WTC11 (cell line): Measurements from ENCODE around the gene SCG5. TPM values are rescaled to one million over a fixed set of nuclear protein-coding genes. Genes with fewer than 3 reads are reported as not detected.

Source experiments
- ATAC-seq: fragments of 200-7000 bp; cut with Tn5 transposase; 2 replicates; pipeline ENCODE4 v1.10.0; 2021; ENCODE audit warnings: mild to moderate bottlenecking, moderate library complexity
- CTCF ChIA-PET: fragments of 300-600 bp; sonication (Branson Sonifier 250); formaldehyde crosslinking; loops from one replicate; lab custom pipeline; 2021; ENCODE audit warnings: antibody characterized with exemption; lab: Charles Lee
- POLR2A ChIA-PET: fragments of 350-600 bp; sonication (Branson Sonifier 250); formaldehyde crosslinking; loops from one replicate; lab custom pipeline; 2021; ENCODE audit warnings: antibody characterized with exemption; lab: Charles Lee
- DNase-seq: peaks from one replicate; pipeline ENCODE4 v3.0.0; 2021; ENCODE audit warnings: low spot score
- H3K27ac Mint-ChIP-seq: 2 replicates; pipeline ENCODE4 v1.8.0; 2021; ENCODE audit warnings: mixed read lengths
- H3K27me3 Mint-ChIP-seq: 2 replicates; pipeline ENCODE4 v1.8.0; 2021; ENCODE audit warnings: low read depth, mild to moderate bottlenecking, moderate library complexity, mixed read lengths
- H3K36me3 Mint-ChIP-seq: 2 replicates; pipeline ENCODE4 v1.8.0; 2021; ENCODE audit warnings: mixed read lengths
- H3K4me1 Mint-ChIP-seq: 2 replicates; pipeline ENCODE4 v1.8.0; 2022; ENCODE audit warnings: mixed read lengths
- H3K4me3 Mint-ChIP-seq: 2 replicates; pipeline ENCODE4 v1.8.0; 2021; ENCODE audit warnings: mild to moderate bottlenecking, moderate library complexity, mixed read lengths
- H3K9me3 Mint-ChIP-seq: 2 replicates; pipeline ENCODE4 v1.8.0; 2021; ENCODE audit warnings: mixed read lengths
- AR ChIP-seq: fragments of 250-450 bp; sonication (Bioruptor Pico); IDR thresholded peaks from 2 replicates; pipeline ENCODE4 v1.9.0; 2021; ENCODE audit warnings: mild to moderate bottlenecking
- ARID4B ChIP-seq: sonication (generic); formaldehyde crosslinking; IDR thresholded peaks from 2 replicates; pipeline ENCODE4 v1.8.0; 2023; ENCODE audit warnings: missing genetic modification reagents, mild to moderate bottlenecking, borderline replicate concordance
- ATF2 ChIP-seq: sonication (generic); formaldehyde crosslinking; IDR thresholded peaks from 2 replicates; pipeline ENCODE4 v1.8.1; 2022; ENCODE audit warnings: low read depth, missing genetic modification reagents, borderline replicate concordance
- ATF3 ChIP-seq: sonication (generic); formaldehyde crosslinking; conservative IDR thresholded peaks from 2 replicates; pipeline ENCODE4 v1.8.1; 2022; ENCODE audit warnings: mild to moderate bottlenecking, missing genetic modification reagents
- CBFB ChIP-seq: sonication (generic); formaldehyde crosslinking; IDR thresholded peaks from 2 replicates; pipeline ENCODE4 v1.8.1; 2022; ENCODE audit warnings: mild to moderate bottlenecking, low read depth, missing genetic modification reagents
- CDX4 ChIP-seq: fragments of 250-450 bp; sonication (Bioruptor Pico); IDR thresholded peaks from 2 replicates; pipeline ENCODE4 v1.9.0; 2021; ENCODE audit warnings: moderate library complexity, mild to moderate bottlenecking, inconsistent platforms, borderline replicate concordance
- CREM ChIP-seq: sonication (generic); formaldehyde crosslinking; IDR thresholded peaks from 2 replicates; pipeline ENCODE4 v1.8.1; 2022; ENCODE audit warnings: mild to moderate bottlenecking, missing genetic modification reagents, moderate library complexity
- E2F1 ChIP-seq: sonication (generic); formaldehyde crosslinking; IDR thresholded peaks from 2 replicates; pipeline ENCODE4 v1.8.0; 2022; ENCODE audit warnings: mild to moderate bottlenecking, missing genetic modification reagents
- IRF1 ChIP-seq: sonication (generic); formaldehyde crosslinking; IDR thresholded peaks from 2 replicates; pipeline ENCODE4 v1.8.0; 2023; ENCODE audit warnings: missing genetic modification reagents
- KAT7 ChIP-seq: sonication (generic); formaldehyde crosslinking; IDR thresholded peaks from 2 replicates; pipeline ENCODE4 v1.8.1; 2023; ENCODE audit warnings: missing genetic modification reagents, mild to moderate bottlenecking, borderline replicate concordance
- NFYB ChIP-seq: sonication (generic); formaldehyde crosslinking; conservative IDR thresholded peaks from 2 replicates; pipeline ENCODE4 v1.8.0; 2022; ENCODE audit warnings: low read depth, missing genetic modification reagents
- OVOL2 ChIP-seq: fragments of 250-450 bp; sonication (Bioruptor Pico); IDR thresholded peaks from 2 replicates; pipeline ENCODE4 v1.9.0; 2021; ENCODE audit warnings: mild to moderate bottlenecking, borderline replicate concordance
- PRRX2 ChIP-seq: fragments of 250-450 bp; sonication (Bioruptor Pico); IDR thresholded peaks from 2 replicates; pipeline ENCODE4 v1.8.0; 2021; ENCODE audit warnings: mild to moderate bottlenecking
- TP53 ChIP-seq: sonication (generic); formaldehyde crosslinking; IDR thresholded peaks from 2 replicates; pipeline ENCODE4 v1.8.1; 2023; ENCODE audit warnings: mild to moderate bottlenecking, missing genetic modification reagents
- USF2 ChIP-seq: sonication (generic); formaldehyde crosslinking; IDR thresholded peaks from 2 replicates; pipeline ENCODE4 v1.8.1; 2023; ENCODE audit warnings: mild to moderate bottlenecking, missing genetic modification reagents, moderate library complexity
- ZMAT4 ChIP-seq: fragments of 250-450 bp; sonication (Bioruptor Pico); IDR thresholded peaks from 2 replicates; pipeline ENCODE4 v1.9.0; 2021; ENCODE audit warnings: mild to moderate bottlenecking
- ZNF121 ChIP-seq: sonication (generic); formaldehyde crosslinking; IDR thresholded peaks from 2 replicates; pipeline ENCODE4 v1.8.0; 2023; ENCODE audit warnings: missing genetic modification reagents
- ZNF219 ChIP-seq: sonication (generic); formaldehyde crosslinking; IDR thresholded peaks from 2 replicates; pipeline ENCODE4 v1.8.0; 2023; ENCODE audit warnings: missing genetic modification reagents, mild to moderate bottlenecking, borderline replicate concordance
- total RNA-seq: library from RNA; stranded (reverse); gene quantifications from 3 replicates; pipeline ENCODE4 v1.2.3, GENCODE V29; 2021

The SCG5 gene
- total RNA-seq, 1 experiment from 2014 or later, result 14.2 TPM

- H3K27me3 Mint-ChIP-seq, result no peaks in the 10 kb centered on the region
Observed at GRCh38 chr15:32707436-32707835, 65.9 kb downstream of the SCG5 start.

More at GRCh38 chr15:32707436-32707835, 65.9 kb downstream of the SCG5 start:
- Mint-ChIP-seq H3K27ac (no peak overlapping the region; the same call in 1 of the 2 replicates), H3K9me3 (no peaks in the 10 kb centered on the region), H3K4me3 (no peak overlapping the region), H3K36me3 (no peaks in the 10 kb centered on the region), H3K4me1 (no peaks in the 10 kb centered on the region; the same call in 1 of the 2 replicates)
- ATAC-seq, result no peak
- TF ChIP-seq AR (CRISPR knock-in tag) (no peak), CREM (CRISPR knock-in tag) (no peak), ZNF219 (CRISPR knock-in tag) (no peak), NFYB (CRISPR knock-in tag) (no peak), ARID4B (CRISPR knock-in tag) (no peak), ZMAT4 (CRISPR knock-in tag) (no peak), CDX4 (CRISPR knock-in tag) (no peak), PRRX2 (no peak), ZNF121 (CRISPR knock-in tag) (no peak), KAT7 (no peak), ATF3 (no peak), OVOL2 (CRISPR knock-in tag) (no peak), TP53 (CRISPR knock-in tag) (no peak), IRF1 (CRISPR knock-in tag) (no peak), CBFB (CRISPR knock-in tag) (no peak), ATF2 (no peak), E2F1 (CRISPR knock-in tag) (no peak), USF2 (CRISPR knock-in tag) (no peak)
- no peak for DNase-seq
- ChIA-PET CTCF (interaction anchor here (0.7 kb wide), 2 partner anchors 316 to 1219 kb away, joined by 3 to 4 read pairs; no protein-coding TSS in a partner anchor), POLR2A (no interaction called here)
